GM23338 (cell line): Measurements from ENCODE around the gene IL16.

Source experiments
- CREB1 ChIP-seq: fragments of 250-450 bp; sonication (Bioruptor Pico); IDR thresholded peaks from 2 replicates; pipeline ENCODE4 v1.5.0; 2020; ENCODE audit warnings: low read depth, mild to moderate bottlenecking, moderate library complexity
- CTCF ChIP-seq, 2 experiments: fragments of 200-600 bp in 1 of 2; sonication (generic) in 1 of 2; conservative IDR thresholded peaks; 2 replicates each; pipeline versions ENCODE4 v1.5.1 to v1.6.1; 2016 to 2017; ENCODE audit warnings: antibody characterized with exemption in 2 of 2, low read depth in 2 of 2, mild to moderate bottlenecking in 2 of 2, moderate library complexity in 1 of 2
- ETS1 ChIP-seq: IDR thresholded peaks from 2 replicates; pipeline ENCODE4 v1.6.1; 2016; ENCODE audit warnings: antibody characterized with exemption
- EZH2 ChIP-seq: fragments of 200-600 bp; sonication (generic); IDR thresholded peaks from one replicate; pipeline ENCODE4 v1.8.0; 2017; ENCODE audit warnings: antibody characterized with exemption, mild to moderate bottlenecking, low read depth; ENCODE audit not compliant: unreplicated experiment
- EZH2phosphoT487 ChIP-seq: fragments of 200-600 bp; sonication (generic); IDR thresholded peaks from one replicate; pipeline ENCODE4 v1.8.1; 2018; ENCODE audit warnings: antibody characterized with exemption; ENCODE audit not compliant: unreplicated experiment
- POLR2AphosphoS5 ChIP-seq: IDR thresholded peaks from 2 replicates; pipeline ENCODE4 v1.6.1; 2016; ENCODE audit warnings: antibody characterized with exemption, low read depth
- REST ChIP-seq: IDR thresholded peaks from one replicate; pipeline ENCODE4 v1.6.1; 2018; ENCODE audit warnings: antibody characterized with exemption; ENCODE audit not compliant: unreplicated experiment
- ZNF462 ChIP-seq: fragments of 250-450 bp; sonication (Bioruptor Pico); IDR thresholded peaks from 2 replicates; pipeline ENCODE4 v1.5.0; 2020; ENCODE audit warnings: mild to moderate bottlenecking, moderate library complexity

- no peak for TF ChIP-seq CTCF (conservative IDR thresholded peaks at IDR 0.05; ENCODE audit: low read depth in 2 of 2)
- TF ChIP-seq ETS1, result no peak
- TF ChIP-seq REST, result no peak
- no peak for TF ChIP-seq POLR2AphosphoS5
- no peak for TF ChIP-seq EZH2
- TF ChIP-seq ZNF462 (CRISPR knock-in tag), result no peak
- no peak for TF ChIP-seq EZH2phosphoT487
- no peak for TF ChIP-seq CREB1 (CRISPR knock-in tag)
These were observed 149.9 kb downstream of the IL16 start for GRCh38 chr15:81346611-81347010.
